HL-60 (cell line): ENCODE data around the gene SS18.

Experiments used
- CTCF ChIP-seq: IDR thresholded peaks from one replicate; pipeline ENCODE4 v1.5.1; 2011; ENCODE audit warnings: low read length, control low read depth, inconsistent platforms; ENCODE audit not compliant: insufficient read depth
- POLR2AphosphoS5 ChIP-seq: IDR thresholded peaks from 2 replicates; pipeline ENCODE4 v1.6.1; 2012; ENCODE audit warnings: low read depth
- REST ChIP-seq: IDR thresholded peaks from 2 replicates; pipeline ENCODE4 v1.6.1; 2012; ENCODE audit warnings: low read depth; ENCODE audit not compliant: insufficient replicate concordance

- no peak for TF ChIP-seq CTCF
- no peak for TF ChIP-seq POLR2AphosphoS5
- TF ChIP-seq REST = no peak
Observed at GRCh38 chr18:26056291-26056690, 34.1 kb downstream of the SS18 start.
